Measurements from ENCODE around the gene PAIP2. TPM values are rescaled to one million over a fixed set of nuclear protein-coding genes. Genes with fewer than 3 reads are reported as not detected.

PAIP2 gene
- total and polyA plus RNA-seq, 7 donors = 70.7 to 146 (median 98.0) TPM

- TF ChIP-seq EP300 (IDR thresholded peaks at IDR 0.05) (no peak), POLR2AphosphoS5 (IDR thresholded peaks at IDR 0.05) (no peak), CTCF (IDR thresholded peaks at IDR 0.05) (no peak), POLR2A (IDR thresholded peaks at IDR 0.05) (no peak)
- Histone ChIP-seq H3K27me3 (no peaks in the 10 kb centered on the region), H3K36me3 (peaks cover 0 to 13% (median under 1%) of the 10 kb centered on the region in 4 donors), H3K4me3 (no peak overlapping the region), H3K9me3 (no peaks in the 10 kb centered on the region), H3K27ac (no peak overlapping the region), H3K4me1 (peaks cover 0 to 16% (median 8%) of the 10 kb centered on the region in 4 donors)
- intact Hi-C loops (cut with DNase I) = no loop called here
- peak; percentile 46 for DNase-seq
- WGBS, 2 donors = 89 to 94% methylated on average over 3 of the region's 3 CpGs
These were observed 35.6 kb downstream of the PAIP2 start for GRCh38 chr5:139377226-139377625.

- H3K4me3 ChIP-seq = no peak overlapping the region
- peak; percentile 47 for DNase-seq
- no peaks in the 10 kb centered on the region for H3K9me3 ChIP-seq
- peaks cover 0 to 15% (median 7%) of the 10 kb centered on the region in 4 donors for H3K4me1 ChIP-seq
- no peak overlapping the region for H3K27ac ChIP-seq
- TF ChIP-seq CTCF (IDR thresholded peaks at IDR 0.05) (no peak), EP300 (IDR thresholded peaks at IDR 0.05) (no peak), POLR2AphosphoS5 (IDR thresholded peaks at IDR 0.05) (no peak), POLR2A (IDR thresholded peaks at IDR 0.05) (no peak)
- no peaks in the 10 kb centered on the region for H3K27me3 ChIP-seq
- H3K36me3 ChIP-seq = peaks cover 0 to 6% (median 0%) of the 10 kb centered on the region in 4 donors
- intact Hi-C loops (cut with DNase I) = no loop called here
- 82 to 87% methylated on average over 47 of the region's 47 CpGs for WGBS, 2 donors
These were observed 36.6 kb downstream of the PAIP2 start for GRCh38 chr5:139378101-139378825.

GRCh38 chr5:139378941-139379361 is 37.3 kb downstream of the PAIP2 start:
- H3K27ac ChIP-seq = no peak overlapping the region
- H3K27me3 ChIP-seq = no peaks in the 10 kb centered on the region
- H3K4me1 ChIP-seq = peaks cover 0 to 8% (median 2%) of the 10 kb centered on the region in 4 donors
- TF ChIP-seq CTCF (IDR thresholded peaks at IDR 0.05) (no peak), POLR2A (IDR thresholded peaks at IDR 0.05) (no peak), EP300 (IDR thresholded peaks at IDR 0.05) (no peak), POLR2AphosphoS5 (IDR thresholded peaks at IDR 0.05) (no peak)
- peak; percentile 56 for DNase-seq
- no peak overlapping the region for H3K4me3 ChIP-seq
- H3K9me3 ChIP-seq = no peaks in the 10 kb centered on the region
- WGBS, 2 donors = 86 to 90% methylated on average over 13 of the region's 13 CpGs
- H3K36me3 ChIP-seq = peaks cover 0 to 6% (median 0%) of the 10 kb centered on the region in 4 donors
- intact Hi-C loops (cut with DNase I) = no loop called here

- Histone ChIP-seq H3K9me3 (no peaks in the 10 kb centered on the region), H3K4me3 (no peak overlapping the region), H3K4me1 (peaks cover 0 to 3% (median 0%) of the 10 kb centered on the region in 4 donors), H3K27me3 (no peaks in the 10 kb centered on the region), H3K27ac (no peak overlapping the region), H3K36me3 (peaks cover 0 to 3% (median 0%) of the 10 kb centered on the region in 4 donors)
- WGBS, 2 donors = 90 to 92% methylated on average over 15 of the region's 15 CpGs
- intact Hi-C loops (cut with DNase I) = no loop called here
- DNase-seq = no peak
- TF ChIP-seq POLR2A (IDR thresholded peaks at IDR 0.05) (no peak), POLR2AphosphoS5 (IDR thresholded peaks at IDR 0.05) (no peak), EP300 (IDR thresholded peaks at IDR 0.05) (no peak), CTCF (IDR thresholded peaks at IDR 0.05) (no peak)
These were observed 38.2 kb downstream of the PAIP2 start for GRCh38 chr5:139379626-139380449.
